ENCODE data around the gene ATP1A4.

DNA sequence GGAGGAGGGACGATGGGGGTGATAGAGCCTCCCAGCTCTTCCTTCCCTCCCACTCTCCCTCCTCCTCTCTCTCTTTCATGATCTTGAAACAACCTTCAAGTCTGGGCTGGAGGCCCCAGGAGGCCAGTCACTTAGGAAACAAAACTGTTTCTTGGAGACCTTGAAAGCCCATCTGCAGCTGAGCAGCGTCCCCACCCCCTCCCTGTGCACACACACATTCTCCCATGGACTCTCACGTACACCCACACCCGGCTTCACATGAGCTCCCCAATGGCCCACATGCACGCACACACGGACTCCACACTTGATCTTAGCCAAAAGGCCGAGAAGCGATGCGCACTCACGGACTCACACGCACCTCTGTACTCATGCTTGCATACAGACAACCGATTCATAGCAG, 39.0 kb upstream of the ATP1A4 start:
- TF ChIP-seq, protein P1, sequence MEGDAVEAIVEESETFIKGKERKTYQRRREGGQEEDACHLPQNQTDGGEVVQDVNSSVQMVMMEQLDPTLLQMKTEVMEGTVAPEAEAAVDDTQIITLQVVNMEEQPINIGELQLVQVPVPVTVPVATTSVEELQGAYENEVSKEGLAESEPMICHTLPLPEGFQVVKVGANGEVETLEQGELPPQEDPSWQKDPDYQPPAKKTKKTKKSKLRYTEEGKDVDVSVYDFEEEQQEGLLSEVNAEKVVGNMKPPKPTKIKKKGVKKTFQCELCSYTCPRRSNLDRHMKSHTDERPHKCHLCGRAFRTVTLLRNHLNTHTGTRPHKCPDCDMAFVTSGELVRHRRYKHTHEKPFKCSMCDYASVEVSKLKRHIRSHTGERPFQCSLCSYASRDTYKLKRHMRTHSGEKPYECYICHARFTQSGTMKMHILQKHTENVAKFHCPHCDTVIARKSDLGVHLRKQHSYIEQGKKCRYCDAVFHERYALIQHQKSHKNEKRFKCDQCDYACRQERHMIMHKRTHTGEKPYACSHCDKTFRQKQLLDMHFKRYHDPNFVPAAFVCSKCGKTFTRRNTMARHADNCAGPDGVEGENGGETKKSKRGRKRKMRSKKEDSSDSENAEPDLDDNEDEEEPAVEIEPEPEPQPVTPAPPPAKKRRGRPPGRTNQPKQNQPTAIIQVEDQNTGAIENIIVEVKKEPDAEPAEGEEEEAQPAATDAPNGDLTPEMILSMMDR (conservative IDR thresholded peaks at IDR 0.05 in 1 of 2, IDR thresholded peaks at IDR 0.05 in 1 of 2; ENCODE audit: low read depth in 1 of 2, low read length in 2 of 2): no peak
- TF ChIP-seq EZH2 (IDR thresholded peaks at IDR 0.05; ENCODE audit: low read length, missing control alignments): no peak

All from fibroblast of lung (primary cell).